ENCODE measurements around the gene SH3BP5L. TPM values are rescaled to one million over a fixed set of nuclear protein-coding genes. Genes with fewer than 3 reads are reported as not detected.

The SH3BP5L gene
- total RNA-seq, 4 donors from 2014 or later: 7.2 to 18.8 (median 13.1) TPM

DNA sequence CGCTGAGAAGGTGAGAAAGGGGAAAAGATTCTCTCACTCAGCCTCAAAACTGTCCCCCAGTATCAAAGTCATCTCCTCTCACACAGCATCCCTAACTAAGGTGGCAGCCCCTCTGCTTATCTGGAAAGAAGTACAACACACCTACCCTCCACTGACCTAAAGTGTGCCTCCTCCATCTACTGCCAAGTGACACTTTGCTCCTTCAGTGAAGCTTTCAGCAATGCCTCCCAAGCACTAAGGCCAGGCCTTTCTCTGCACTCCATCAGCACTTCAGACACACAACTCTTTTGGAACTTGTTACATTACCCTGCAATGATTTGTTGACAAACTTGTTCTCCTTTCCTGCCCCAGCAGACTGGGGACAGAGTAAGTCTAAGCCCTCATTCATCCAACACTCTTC is 1.4 kb downstream of the SH3BP5L start:
- TF ChIP-seq CTCF (IDR thresholded peaks at IDR 0.05; ENCODE audit: low read depth): no peak

GRCh38 chr1:248823517-248824001 is 2.2 kb downstream of the SH3BP5L start:
- no peak for TF ChIP-seq CTCF (IDR thresholded peaks at IDR 0.05; ENCODE audit: low read depth)

DNA sequence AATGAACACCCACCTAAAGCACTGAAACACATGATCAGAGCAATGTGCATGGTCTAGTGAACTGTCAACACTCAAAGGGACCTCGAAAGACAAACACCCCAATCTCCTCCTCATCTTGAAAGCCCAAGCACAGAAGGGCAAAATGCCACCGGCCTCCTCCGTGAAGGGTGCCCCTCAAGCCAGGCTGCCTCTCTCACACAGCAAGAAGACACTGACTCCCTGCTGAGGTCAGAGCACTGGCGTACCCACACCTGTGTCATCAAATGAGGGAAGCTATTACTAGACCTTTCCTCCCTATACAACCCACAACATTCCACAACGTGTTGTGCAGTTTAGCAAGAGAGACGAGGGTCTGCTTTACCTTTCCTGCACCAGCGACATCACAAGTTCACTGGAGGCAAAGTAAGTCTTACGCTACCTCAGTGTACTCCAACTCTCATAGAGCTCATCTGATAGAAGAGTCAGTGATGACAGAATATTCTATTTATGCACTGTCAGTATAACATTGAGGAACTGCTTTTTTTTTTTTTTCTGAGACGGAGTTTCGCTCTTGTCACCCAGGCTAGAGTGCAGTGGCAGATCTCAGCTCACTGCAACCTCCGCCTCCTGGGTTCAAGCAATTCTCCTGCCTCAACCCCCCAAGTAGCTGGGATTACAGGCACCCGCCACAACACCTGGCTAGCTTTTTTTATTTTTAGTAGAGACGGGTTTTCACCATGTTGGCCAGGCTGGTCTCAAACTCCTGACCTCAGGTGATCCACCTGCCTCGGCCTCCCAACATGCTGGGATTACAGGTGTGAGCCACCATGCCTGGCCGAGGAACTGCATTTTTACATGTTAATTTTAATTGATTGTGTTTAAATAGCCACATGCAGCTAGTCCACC is 3.3 kb downstream of the SH3BP5L start:
- TF ChIP-seq CTCF (IDR thresholded peaks at IDR 0.05; ENCODE audit: low read depth): no peak

- no peak for TF ChIP-seq CTCF (IDR thresholded peaks at IDR 0.05; ENCODE audit: low read depth)
Observed at GRCh38 chr1:248821641-248822040, 4.1 kb downstream of the SH3BP5L start.

DNA sequence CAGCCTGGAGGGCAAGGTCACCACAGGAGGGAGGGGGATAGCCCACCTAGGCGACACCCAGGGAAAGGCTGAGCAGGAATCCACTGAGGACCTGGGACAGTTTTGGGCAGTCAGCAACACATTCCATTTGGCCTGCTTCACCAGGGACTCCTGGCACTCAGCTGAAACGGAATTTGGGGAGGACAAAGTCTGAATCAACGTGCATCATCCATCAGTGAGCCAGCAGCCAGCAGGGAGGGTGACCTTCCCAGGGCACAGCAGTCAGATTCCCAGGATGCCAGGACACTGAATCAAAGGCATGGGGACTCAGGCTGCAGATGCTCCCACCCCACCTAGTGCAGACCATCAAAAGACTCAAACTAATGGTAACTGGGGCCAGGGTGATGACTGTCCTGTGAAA is 4.6 kb downstream of the SH3BP5L start:
- no peak for TF ChIP-seq CTCF (IDR thresholded peaks at IDR 0.05; ENCODE audit: low read depth)

GRCh38 chr1:248820041-248820585 is 5.6 kb downstream of the SH3BP5L start:
- no peak for TF ChIP-seq CTCF (IDR thresholded peaks at IDR 0.05; ENCODE audit: low read depth)
